ENCODE measurements around the gene PHKA2. TPM values are rescaled to one million over a fixed set of nuclear protein-coding genes. Genes with fewer than 3 reads are reported as not detected.

The PHKA2 gene
- total and polyA plus RNA-seq, 4 donors, result 28.9 to 82.3 (median 41.9) TPM

DNA sequence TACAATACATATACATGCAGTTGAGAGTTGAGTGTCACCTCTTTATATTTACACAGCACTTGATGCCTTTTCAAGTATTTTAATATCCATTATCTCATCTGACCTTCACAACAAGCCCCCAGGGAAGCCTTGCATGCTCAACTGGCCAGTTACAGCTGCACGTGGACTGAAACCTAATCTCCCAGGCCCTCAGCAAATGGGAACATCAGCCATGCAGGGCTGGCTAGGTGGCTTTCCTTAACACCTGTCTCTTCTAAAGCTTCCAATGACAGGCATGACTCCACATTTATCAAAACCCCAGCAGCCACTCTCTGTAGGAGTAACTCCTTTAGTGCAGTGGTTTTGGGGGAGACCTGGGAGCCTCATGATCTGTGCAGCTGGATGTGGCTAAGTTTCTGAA lies 56.4 kb downstream of the PHKA2 start:
- Histone ChIP-seq H3K36me3 (ENCODE audit: control insufficient read depth in 4 of 4, insufficient read depth in 3 of 4, low read depth in 1 of 4, low read length in 3 of 4) (peaks cover 6 to 61% (median 25%) of the 10 kb centered on the region in 4 donors), H3K27ac (ENCODE audit: low read depth in 1 of 2, low read length in 2 of 2) (no peak overlapping the region), H3K9ac (ENCODE audit: low read depth in 1 of 2, low read length in 2 of 2) (no peak overlapping the region), H3K4me3 (ENCODE audit: low read depth in 1 of 3, low read length in 3 of 3) (no peak overlapping the region), H3K9me3 (ENCODE audit: control insufficient read depth in 4 of 4, low read length in 3 of 4) (no peaks in the 10 kb centered on the region), H3K27me3 (ENCODE audit: control insufficient read depth in 4 of 4, insufficient read depth in 4 of 4, low read length in 3 of 4) (no peaks in the 10 kb centered on the region), H3K4me1 (ENCODE audit: control insufficient read depth in 4 of 4, insufficient read depth in 4 of 4, low read length in 3 of 4) (no peaks in the 10 kb centered on the region)
- DNase-seq (ENCODE audit: low spot score), result no peak
- TF ChIP-seq JUND (IDR thresholded peaks at IDR 0.05) (no peak), RXRA (IDR thresholded peaks at IDR 0.05) (no peak), GABPA (IDR thresholded peaks at IDR 0.05 in 1 of 2, conservative IDR thresholded peaks at IDR 0.05 in 1 of 2) (no peak), FOXA2 (IDR thresholded peaks at IDR 0.05) (no peak), HNF4G (IDR thresholded peaks at IDR 0.05) (no peak), HNF4A (conservative IDR thresholded peaks at IDR 0.05) (no peak), SP1 (IDR thresholded peaks at IDR 0.05) (no peak), RAD21 (IDR thresholded peaks at IDR 0.05) (no peak), YY1 (IDR thresholded peaks at IDR 0.05) (no peak), FOXA1 (IDR thresholded peaks at IDR 0.05) (no peak), TAF1 (conservative IDR thresholded peaks at IDR 0.05) (no peak)
- TF ChIP-seq, protein P1, sequence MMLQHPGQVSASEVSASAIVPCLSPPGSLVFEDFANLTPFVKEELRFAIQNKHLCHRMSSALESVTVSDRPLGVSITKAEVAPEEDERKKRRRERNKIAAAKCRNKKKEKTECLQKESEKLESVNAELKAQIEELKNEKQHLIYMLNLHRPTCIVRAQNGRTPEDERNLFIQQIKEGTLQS (IDR thresholded peaks at IDR 0.05), result no peak
- TF ChIP-seq, protein P2, sequence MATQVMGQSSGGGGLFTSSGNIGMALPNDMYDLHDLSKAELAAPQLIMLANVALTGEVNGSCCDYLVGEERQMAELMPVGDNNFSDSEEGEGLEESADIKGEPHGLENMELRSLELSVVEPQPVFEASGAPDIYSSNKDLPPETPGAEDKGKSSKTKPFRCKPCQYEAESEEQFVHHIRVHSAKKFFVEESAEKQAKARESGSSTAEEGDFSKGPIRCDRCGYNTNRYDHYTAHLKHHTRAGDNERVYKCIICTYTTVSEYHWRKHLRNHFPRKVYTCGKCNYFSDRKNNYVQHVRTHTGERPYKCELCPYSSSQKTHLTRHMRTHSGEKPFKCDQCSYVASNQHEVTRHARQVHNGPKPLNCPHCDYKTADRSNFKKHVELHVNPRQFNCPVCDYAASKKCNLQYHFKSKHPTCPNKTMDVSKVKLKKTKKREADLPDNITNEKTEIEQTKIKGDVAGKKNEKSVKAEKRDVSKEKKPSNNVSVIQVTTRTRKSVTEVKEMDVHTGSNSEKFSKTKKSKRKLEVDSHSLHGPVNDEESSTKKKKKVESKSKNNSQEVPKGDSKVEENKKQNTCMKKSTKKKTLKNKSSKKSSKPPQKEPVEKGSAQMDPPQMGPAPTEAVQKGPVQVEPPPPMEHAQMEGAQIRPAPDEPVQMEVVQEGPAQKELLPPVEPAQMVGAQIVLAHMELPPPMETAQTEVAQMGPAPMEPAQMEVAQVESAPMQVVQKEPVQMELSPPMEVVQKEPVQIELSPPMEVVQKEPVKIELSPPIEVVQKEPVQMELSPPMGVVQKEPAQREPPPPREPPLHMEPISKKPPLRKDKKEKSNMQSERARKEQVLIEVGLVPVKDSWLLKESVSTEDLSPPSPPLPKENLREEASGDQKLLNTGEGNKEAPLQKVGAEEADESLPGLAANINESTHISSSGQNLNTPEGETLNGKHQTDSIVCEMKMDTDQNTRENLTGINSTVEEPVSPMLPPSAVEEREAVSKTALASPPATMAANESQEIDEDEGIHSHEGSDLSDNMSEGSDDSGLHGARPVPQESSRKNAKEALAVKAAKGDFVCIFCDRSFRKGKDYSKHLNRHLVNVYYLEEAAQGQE (IDR thresholded peaks at IDR 0.05), result no peak
- TF ChIP-seq, protein P3, sequence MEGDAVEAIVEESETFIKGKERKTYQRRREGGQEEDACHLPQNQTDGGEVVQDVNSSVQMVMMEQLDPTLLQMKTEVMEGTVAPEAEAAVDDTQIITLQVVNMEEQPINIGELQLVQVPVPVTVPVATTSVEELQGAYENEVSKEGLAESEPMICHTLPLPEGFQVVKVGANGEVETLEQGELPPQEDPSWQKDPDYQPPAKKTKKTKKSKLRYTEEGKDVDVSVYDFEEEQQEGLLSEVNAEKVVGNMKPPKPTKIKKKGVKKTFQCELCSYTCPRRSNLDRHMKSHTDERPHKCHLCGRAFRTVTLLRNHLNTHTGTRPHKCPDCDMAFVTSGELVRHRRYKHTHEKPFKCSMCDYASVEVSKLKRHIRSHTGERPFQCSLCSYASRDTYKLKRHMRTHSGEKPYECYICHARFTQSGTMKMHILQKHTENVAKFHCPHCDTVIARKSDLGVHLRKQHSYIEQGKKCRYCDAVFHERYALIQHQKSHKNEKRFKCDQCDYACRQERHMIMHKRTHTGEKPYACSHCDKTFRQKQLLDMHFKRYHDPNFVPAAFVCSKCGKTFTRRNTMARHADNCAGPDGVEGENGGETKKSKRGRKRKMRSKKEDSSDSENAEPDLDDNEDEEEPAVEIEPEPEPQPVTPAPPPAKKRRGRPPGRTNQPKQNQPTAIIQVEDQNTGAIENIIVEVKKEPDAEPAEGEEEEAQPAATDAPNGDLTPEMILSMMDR (IDR thresholded peaks at IDR 0.05; ENCODE audit: low read depth, low read length, missing input control), result no peak
- TF ChIP-seq, protein P4, sequence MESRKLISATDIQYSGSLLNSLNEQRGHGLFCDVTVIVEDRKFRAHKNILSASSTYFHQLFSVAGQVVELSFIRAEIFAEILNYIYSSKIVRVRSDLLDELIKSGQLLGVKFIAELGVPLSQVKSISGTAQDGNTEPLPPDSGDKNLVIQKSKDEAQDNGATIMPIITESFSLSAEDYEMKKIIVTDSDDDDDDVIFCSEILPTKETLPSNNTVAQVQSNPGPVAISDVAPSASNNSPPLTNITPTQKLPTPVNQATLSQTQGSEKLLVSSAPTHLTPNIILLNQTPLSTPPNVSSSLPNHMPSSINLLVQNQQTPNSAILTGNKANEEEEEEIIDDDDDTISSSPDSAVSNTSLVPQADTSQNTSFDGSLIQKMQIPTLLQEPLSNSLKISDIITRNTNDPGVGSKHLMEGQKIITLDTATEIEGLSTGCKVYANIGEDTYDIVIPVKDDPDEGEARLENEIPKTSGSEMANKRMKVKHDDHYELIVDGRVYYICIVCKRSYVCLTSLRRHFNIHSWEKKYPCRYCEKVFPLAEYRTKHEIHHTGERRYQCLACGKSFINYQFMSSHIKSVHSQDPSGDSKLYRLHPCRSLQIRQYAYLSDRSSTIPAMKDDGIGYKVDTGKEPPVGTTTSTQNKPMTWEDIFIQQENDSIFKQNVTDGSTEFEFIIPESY (IDR thresholded peaks at IDR 0.05), result no peak
- TF ChIP-seq, protein P5, sequence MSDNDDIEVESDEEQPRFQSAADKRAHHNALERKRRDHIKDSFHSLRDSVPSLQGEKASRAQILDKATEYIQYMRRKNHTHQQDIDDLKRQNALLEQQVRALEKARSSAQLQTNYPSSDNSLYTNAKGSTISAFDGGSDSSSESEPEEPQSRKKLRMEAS (IDR thresholded peaks at IDR 0.05), result no peak
- 94% methylated on average over 1 of the region's 1 CpG for WGBS

All from liver (tissue), 9 donors.